Activated T-helper 1 cell treated with anti-CD3 and anti-CD28 coated beads, Interleukin-12 subunit alpha, Interleukin-12 subunit beta, Interleukin-2, Interleukin-4 antibody, amounts not matched to agents 30 ng/mL and 10 ng/mL and 1 ng/mL, durations not matched to agents 14 hours and 24 hours and 36 hours (primary cell): Measurements from ENCODE around the gene PYCR2. TPM values are rescaled to one million over a fixed set of nuclear protein-coding genes. Genes with fewer than 3 reads are reported as not detected.

Source experiments
- DNase-seq: peaks from one replicate; pipeline ENCODE4 v3.0.0; 2021; ENCODE audit warnings: low spot score
- H3K27ac Mint-ChIP-seq: one replicate; pipeline ENCODE4 v1.8.0; 2021; ENCODE audit warnings: mild to moderate bottlenecking, mixed read lengths
- H3K27me3 Mint-ChIP-seq: one replicate; pipeline ENCODE4 v1.8.0; 2022; ENCODE audit warnings: mild to moderate bottlenecking, moderate library complexity, mixed read lengths; ENCODE audit not compliant: insufficient read depth
- H3K36me3 Mint-ChIP-seq: one replicate; pipeline ENCODE4 v1.8.0; 2021; ENCODE audit warnings: low read depth, mixed read lengths
- H3K4me1 Mint-ChIP-seq: one replicate; pipeline ENCODE4 v1.8.0; 2021; ENCODE audit warnings: low read depth, mixed read lengths
- H3K4me3 Mint-ChIP-seq: one replicate; pipeline ENCODE4 v1.8.0; 2021; ENCODE audit warnings: mild to moderate bottlenecking, moderate library complexity, mixed read lengths
- H3K9me3 Mint-ChIP-seq: one replicate; pipeline ENCODE4 v1.8.0; 2021; ENCODE audit warnings: mixed read lengths
- intact Hi-C: fragments of 100-400 bp; cut with micrococcal nuclease; formaldehyde crosslinking; loops from one replicate; pipeline ENCODE4 v1.15.1; 2024
- total RNA-seq: library from RNA; stranded (reverse); gene quantifications from 2 replicates; pipeline ENCODE4 v1.2.3, GENCODE V29; 2022

Gene PYCR2
- total RNA-seq, 1 donor from 2014 or later = 137 TPM

- Mint-ChIP-seq H3K27ac (no peak overlapping the region), H3K9me3 (no peaks in the 10 kb centered on the region), H3K27me3 (no peaks in the 10 kb centered on the region), H3K4me1 (peaks cover 22% of the 10 kb centered on the region), H3K4me3 (no peak overlapping the region), H3K36me3 (peaks cover 5% of the 10 kb centered on the region)
- no peak for DNase-seq
- intact Hi-C loops = loop anchor here (10.0 kb wide), 1 partner anchor 272 kb away; the partner anchor contains the start of gene ENAH
Measured at GRCh38 chr1:225926551-225927113, 2.6 kb upstream of the PYCR2 start.

- H3K27ac Mint-ChIP-seq = peak overlapping the region; percentile 91
- H3K27me3 Mint-ChIP-seq = no peaks in the 10 kb centered on the region
- H3K36me3 Mint-ChIP-seq = peaks cover 20% of the 10 kb centered on the region
- intact Hi-C loops = loop anchor here (5.0 to 10.0 kb wide), 2 partner anchors 269 to 484 kb away; partner anchors contain the start of genes ENAH and PARP1
- peaks cover 40% of the 10 kb centered on the region for H3K4me1 Mint-ChIP-seq
- no peak for DNase-seq
- no peaks in the 10 kb centered on the region for H3K9me3 Mint-ChIP-seq
- peak overlapping the region; percentile 94 for H3K4me3 Mint-ChIP-seq
Measured at GRCh38 chr1:225923381-225923691, 714 bp downstream of the PYCR2 start.

- H3K36me3 Mint-ChIP-seq = peaks cover 27% of the 10 kb centered on the region
- H3K9me3 Mint-ChIP-seq = no peaks in the 10 kb centered on the region
- H3K27ac Mint-ChIP-seq = no peak overlapping the region
- H3K4me3 Mint-ChIP-seq = peak overlapping the region; percentile 94
- DNase-seq = no peak
- intact Hi-C loops = loop anchor here (5.0 to 10.0 kb wide), 2 partner anchors 267 to 485 kb away; partner anchors contain the start of genes ENAH and PARP1
- H3K27me3 Mint-ChIP-seq = no peaks in the 10 kb centered on the region
- H3K4me1 Mint-ChIP-seq = peaks cover 35% of the 10 kb centered on the region
Measured at GRCh38 chr1:225921734-225922709, 2.0 kb downstream of the PYCR2 start.

- DNase-seq = no peak
- H3K27ac Mint-ChIP-seq = peak overlapping the region; percentile 38
- peaks cover 32% of the 10 kb centered on the region for H3K36me3 Mint-ChIP-seq
- H3K4me1 Mint-ChIP-seq = peaks cover 27% of the 10 kb centered on the region
- no peaks in the 10 kb centered on the region for H3K9me3 Mint-ChIP-seq
- H3K4me3 Mint-ChIP-seq = peak overlapping the region; percentile 52
- no peaks in the 10 kb centered on the region for H3K27me3 Mint-ChIP-seq
- intact Hi-C loops = loop anchor here (5.0 to 10.0 kb wide), 2 partner anchors 265 to 487 kb away; partner anchors contain the start of genes ENAH and PARP1
Measured at GRCh38 chr1:225919906-225920305, 4.1 kb downstream of the PYCR2 start.

- no peak overlapping the region for H3K27ac Mint-ChIP-seq
- intact Hi-C loops = no loop called here
- no peak for DNase-seq
- no peak overlapping the region for H3K4me3 Mint-ChIP-seq
- no peaks in the 10 kb centered on the region for H3K9me3 Mint-ChIP-seq
- H3K36me3 Mint-ChIP-seq = peaks cover 35% of the 10 kb centered on the region
- no peaks in the 10 kb centered on the region for H3K27me3 Mint-ChIP-seq
- H3K4me1 Mint-ChIP-seq = peaks cover 27% of the 10 kb centered on the region
Measured at GRCh38 chr1:225918280-225918679, 5.8 kb downstream of the PYCR2 start.

GRCh38 chr1:225917536-225917935 is 6.5 kb downstream of the PYCR2 start:
- no peaks in the 10 kb centered on the region for H3K27me3 Mint-ChIP-seq
- intact Hi-C loops = no loop called here
- no peak for DNase-seq
- no peak overlapping the region for H3K4me3 Mint-ChIP-seq
- H3K27ac Mint-ChIP-seq = no peak overlapping the region
- no peaks in the 10 kb centered on the region for H3K9me3 Mint-ChIP-seq
- H3K4me1 Mint-ChIP-seq = peaks cover 22% of the 10 kb centered on the region
- H3K36me3 Mint-ChIP-seq = peaks cover 34% of the 10 kb centered on the region

GRCh38 chr1:225917101-225917500 is 6.9 kb downstream of the PYCR2 start:
- H3K36me3 Mint-ChIP-seq = peaks cover 34% of the 10 kb centered on the region
- intact Hi-C loops = no loop called here
- peaks cover 21% of the 10 kb centered on the region for H3K4me1 Mint-ChIP-seq
- no peak overlapping the region for H3K27ac Mint-ChIP-seq
- no peaks in the 10 kb centered on the region for H3K27me3 Mint-ChIP-seq
- no peaks in the 10 kb centered on the region for H3K9me3 Mint-ChIP-seq
- no peak overlapping the region for H3K4me3 Mint-ChIP-seq
- no peak for DNase-seq

GRCh38 chr1:225915538-225915991 is 8.5 kb downstream of the PYCR2 start:
- Mint-ChIP-seq H3K27ac (no peak overlapping the region), H3K36me3 (peaks cover 30% of the 10 kb centered on the region), H3K27me3 (no peaks in the 10 kb centered on the region), H3K9me3 (no peaks in the 10 kb centered on the region), H3K4me3 (no peak overlapping the region), H3K4me1 (peaks cover 18% of the 10 kb centered on the region)
- intact Hi-C loops = no loop called here
- no peak for DNase-seq

- DNase-seq = no peak
- no peaks in the 10 kb centered on the region for H3K27me3 Mint-ChIP-seq
- intact Hi-C loops = loop anchor here (5.0 kb wide), 1 partner anchor 63 kb away; no protein-coding TSS in a partner anchor
- H3K27ac Mint-ChIP-seq = no peak overlapping the region
- no peaks in the 10 kb centered on the region for H3K9me3 Mint-ChIP-seq
- no peak overlapping the region for H3K4me3 Mint-ChIP-seq
- H3K36me3 Mint-ChIP-seq = peaks cover 28% of the 10 kb centered on the region
- peaks cover 18% of the 10 kb centered on the region for H3K4me1 Mint-ChIP-seq
Measured at GRCh38 chr1:225914947-225915346, 9.1 kb downstream of the PYCR2 start.

- Mint-ChIP-seq H3K4me3 (no peak overlapping the region), H3K27me3 (no peaks in the 10 kb centered on the region), H3K9me3 (no peaks in the 10 kb centered on the region), H3K27ac (no peak overlapping the region), H3K4me1 (peaks cover 18% of the 10 kb centered on the region), H3K36me3 (peaks cover 23% of the 10 kb centered on the region)
- no peak for DNase-seq
- intact Hi-C loops = loop anchor here (5.0 kb wide), 1 partner anchor 62 kb away; no protein-coding TSS in a partner anchor
Measured at GRCh38 chr1:225914391-225914790, 9.7 kb downstream of the PYCR2 start.

- peaks cover 2% of the 10 kb centered on the region for H3K27me3 Mint-ChIP-seq
Measured at GRCh38 chr1:225911191-225912130, 12.6 kb downstream of the PYCR2 start.

GRCh38 chr1:225909477-225909876 is 14.6 kb downstream of the PYCR2 start:
- peaks cover 26% of the 10 kb centered on the region for H3K4me1 Mint-ChIP-seq
- H3K27ac Mint-ChIP-seq = no peak overlapping the region
- H3K36me3 Mint-ChIP-seq = peaks cover 4% of the 10 kb centered on the region
- intact Hi-C loops = no loop called here
- H3K9me3 Mint-ChIP-seq = no peaks in the 10 kb centered on the region
- peaks cover 5% of the 10 kb centered on the region for H3K27me3 Mint-ChIP-seq
- H3K4me3 Mint-ChIP-seq = no peak overlapping the region
- DNase-seq = no peak

More at GRCh38 chr1:225911191-225912130, 12.6 kb downstream of the PYCR2 start:
- H3K4me1 Mint-ChIP-seq = peaks cover 16% of the 10 kb centered on the region
- H3K27ac Mint-ChIP-seq = no peak overlapping the region
- H3K4me3 Mint-ChIP-seq = no peak overlapping the region
- peaks cover 12% of the 10 kb centered on the region for H3K36me3 Mint-ChIP-seq
- intact Hi-C loops = loop anchor here (1.0 to 5.0 kb wide), 7 partner anchors 13 to 436 kb away; partner anchors contain the start of genes PYCR2 and SRP9
- no peaks in the 10 kb centered on the region for H3K9me3 Mint-ChIP-seq
- peak; percentile 59 for DNase-seq
